ENCODE results near the gene ZEB1.
"Not testable (repeated sequence)": the region's sequence is repeated elsewhere in the genome, so short reads cannot be mapped to it uniquely, and the experiment has no call there.

DNA sequence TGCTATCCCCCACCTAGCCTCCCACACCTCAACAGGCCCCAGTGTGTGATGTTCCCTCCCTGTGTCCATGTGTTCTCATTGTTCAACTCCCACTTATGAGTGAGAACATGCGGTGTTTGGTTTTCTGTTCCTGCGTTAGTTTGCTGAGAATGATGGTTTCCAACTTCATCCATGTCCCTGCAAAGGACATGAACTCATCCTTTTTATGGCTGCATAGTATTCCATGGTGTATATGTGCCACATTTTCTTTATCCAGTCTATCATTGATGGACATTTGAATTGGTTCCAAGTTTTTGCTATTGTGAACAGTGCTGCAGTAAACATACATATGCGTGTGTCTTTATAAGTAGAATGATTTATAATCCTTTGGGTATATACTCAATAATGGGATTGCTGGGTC lies 86.8 kb downstream of the ZEB1 start:
- TF ChIP-seq FOXM1 (IDR thresholded peaks at IDR 0.05; ENCODE audit: borderline replicate concordance); ELF4 (IDR thresholded peaks at IDR 0.05); FOXK2 (IDR thresholded peaks at IDR 0.05); ZNF384 (IDR thresholded peaks at IDR 0.05); SUZ12 (IDR thresholded peaks at IDR 0.05); BHLHE40 (IDR thresholded peaks at IDR 0.05; ENCODE audit: borderline replicate concordance); LEF1 (IDR thresholded peaks at IDR 0.05; ENCODE audit: borderline replicate concordance); TARDBP (IDR thresholded peaks at IDR 0.05): not testable (repeated sequence)

Data from HEK293T (cell line).